SK-N-SH (cell line): ENCODE results near the gene FANCI. TPM values are rescaled to one million over a fixed set of nuclear protein-coding genes. Genes with fewer than 3 reads are reported as not detected.

Source experiments
- CTCF ChIA-PET: fragments of 300-600, 350-600 bp; formaldehyde crosslinking; extraction: SDS; loops from one replicate; lab custom pipeline; 2021; lab: Yijun Ruan, JAX
- POLR2A ChIA-PET: fragments of 350-600 bp; sonication (Branson Sonifier 250); formaldehyde crosslinking; extraction: SDS; loops from one replicate; lab custom pipeline; 2020; ENCODE audit warnings: antibody characterized with exemption, inconsistent platforms; lab: Yijun Ruan, JAX
- DNase-seq: peaks from one replicate; pipeline ENCODE4 v3.0.0; 2012
- H2AFZ ChIP-seq: fragments of 200-600 bp; sonication (generic); 2 replicates; pipeline ENCODE4 v1.8.1; 2016; ENCODE audit warnings: antibody characterized with exemption, mild to moderate bottlenecking, low read depth
- H3F3A ChIP-seq: fragments of 200-600 bp; sonication (generic); replicated peaks from 2 replicates; pipeline ENCODE3; 2016; ENCODE audit warnings: antibody characterized with exemption, mild to moderate bottlenecking; ENCODE audit not compliant: insufficient read depth
- H3K27ac ChIP-seq, 2 experiments: fragments of 200-500 bp in 1 of 2; fragments of 200-600 bp in 1 of 2; sonication (Bioruptor generic) in 1 of 2; sonication (generic), shearing (Covaris generic) in 1 of 2; 2 replicates each; pipeline versions ENCODE4 v1.5.1 to v1.6.1; 2014 to 2016; ENCODE audit warnings: low read depth in 2 of 2, inconsistent platforms in 1 of 2, low read length in 1 of 2, mild to moderate bottlenecking in 1 of 2, mixed read lengths in 1 of 2
- H3K27me3 ChIP-seq: fragments of 200-600 bp; sonication (generic), shearing (Covaris generic); 2 replicates; pipeline ENCODE4 v1.6.1; 2016; ENCODE audit warnings: mixed run types; ENCODE audit not compliant: insufficient read depth
- H3K36me3 ChIP-seq, 2 experiments: fragments of 200-500 bp in 1 of 2; fragments of 200-600 bp in 1 of 2; sonication (Bioruptor generic) in 1 of 2; sonication (generic) in 1 of 2; replicated peaks in 1 of 2; 2 replicates each; pipeline versions ENCODE3 to v1.5.1; 2014 to 2016; ENCODE audit warnings: low read length in 1 of 2, mild to moderate bottlenecking in 1 of 2; ENCODE audit not compliant: insufficient read depth in 2 of 2, control insufficient read depth in 1 of 2
- H3K4me1 ChIP-seq, 2 experiments: fragments of 200-500 bp in 1 of 2; fragments of 200-600 bp in 1 of 2; sonication (Bioruptor generic) in 1 of 2; sonication (generic), shearing (Covaris generic) in 1 of 2; 2 replicates each; pipeline versions ENCODE4 v1.5.1 to v1.6.1; 2014 to 2016; ENCODE audit warnings: low read depth in 1 of 2, low read length in 1 of 2, mixed run types in 1 of 2; ENCODE audit not compliant: insufficient read depth in 2 of 2, control insufficient read depth in 1 of 2
- H3K4me2 ChIP-seq: fragments of 200-600 bp; sonication (generic), shearing (Covaris generic); 2 replicates; pipeline ENCODE4 v1.6.1; 2017; ENCODE audit warnings: mixed run types
- H3K4me3 ChIP-seq, 2 experiments: fragments of 200-500 bp in 1 of 2; fragments of 200-600 bp in 1 of 2; sonication (Bioruptor generic) in 1 of 2; sonication (generic), shearing (Covaris generic) in 1 of 2; 2 replicates each; pipeline versions ENCODE4 v1.5.1 to v1.8.1; 2014 to 2016; ENCODE audit warnings: low read depth in 2 of 2, inconsistent platforms in 1 of 2, low read length in 1 of 2, mild to moderate bottlenecking in 1 of 2, mixed read lengths in 1 of 2, moderate library complexity in 1 of 2
- H3K79me2 ChIP-seq: fragments of 200-600 bp; sonication (generic); 2 replicates; pipeline ENCODE4 v1.8.1; 2017; ENCODE audit warnings: mild to moderate bottlenecking; ENCODE audit not compliant: insufficient read depth
- H3K9ac ChIP-seq: fragments of 200-600 bp; sonication (generic); 2 replicates; pipeline ENCODE4 v1.6.1; 2017; ENCODE audit warnings: mixed run types
- H3K9me2 ChIP-seq: fragments of 200-600 bp; sonication (generic); 2 replicates; pipeline ENCODE4 v1.6.1; 2017; ENCODE audit warnings: mixed run types
- H3K9me3 ChIP-seq: fragments of 200-600 bp; sonication (generic); 2 replicates; pipeline ENCODE4 v1.6.1; 2017; ENCODE audit warnings: mixed run types, mild to moderate bottlenecking, moderate library complexity
- H4K20me1 ChIP-seq: fragments of 200-600 bp; sonication (generic); 2 replicates; pipeline ENCODE4 v1.6.1; 2017; ENCODE audit warnings: mild to moderate bottlenecking, mixed run types; ENCODE audit not compliant: insufficient read depth
- CHD2 ChIP-seq: fragments of 150-350 bp; IDR thresholded peaks from 2 replicates; pipeline ENCODE4 v1.6.1; 2018; ENCODE audit warnings: low read length; ENCODE audit not compliant: partially characterized antibody
- CTCF ChIP-seq: fragments of 200-600 bp; sonication (generic); IDR thresholded peaks from 2 replicates; pipeline ENCODE4 v1.6.1; 2017; ENCODE audit warnings: antibody characterized with exemption, mild to moderate bottlenecking, moderate library complexity
- EP300 ChIP-seq, 2 experiments: IDR thresholded peaks; 2 replicates each; pipeline versions ENCODE4 v1.4.0 to v1.6.1; 2012; ENCODE audit warnings: borderline replicate concordance in 1 of 2, low read depth in 1 of 2, low read length in 1 of 2
- FOXM1 ChIP-seq: IDR thresholded peaks from 2 replicates; pipeline ENCODE4 v1.4.0; 2012; ENCODE audit warnings: low read depth, mild to moderate bottlenecking
- IRF3 ChIP-seq: fragments of 150-350 bp; IDR thresholded peaks from 2 replicates; pipeline ENCODE4 v1.6.1; 2016; ENCODE audit warnings: mild to moderate bottlenecking, low read depth, low read length
- JUND ChIP-seq: IDR thresholded peaks from 2 replicates; pipeline ENCODE4 v1.4.0; 2012
- NFIC ChIP-seq: IDR thresholded peaks from 2 replicates; pipeline ENCODE4 v1.4.0; 2012; ENCODE audit warnings: borderline replicate concordance
- NRF1 ChIP-seq: IDR thresholded peaks from 2 replicates; pipeline ENCODE4 v1.6.1; 2012; ENCODE audit warnings: low read depth, mild to moderate bottlenecking, low read length
- POLR2AphosphoS5 ChIP-seq: IDR thresholded peaks from 2 replicates; pipeline ENCODE4 v1.6.1; 2012; ENCODE audit warnings: low read depth, low read length
- RFX5 ChIP-seq: IDR thresholded peaks from 2 replicates; pipeline ENCODE4 v1.6.1; 2012; ENCODE audit warnings: mild to moderate bottlenecking, improper control_type of control experiment, low read length
- SIN3A ChIP-seq: IDR thresholded peaks from 2 replicates; pipeline ENCODE4 v1.6.1; 2012; ENCODE audit warnings: low read depth, mild to moderate bottlenecking, low read length, moderate library complexity, borderline replicate concordance
- SMC3 ChIP-seq: IDR thresholded peaks from 2 replicates; pipeline ENCODE4 v1.6.1; 2012; ENCODE audit warnings: low read depth, low read length, improper control_type of control experiment
- TAF1 ChIP-seq: IDR thresholded peaks from 2 replicates; pipeline ENCODE4 v1.6.1; 2012; ENCODE audit warnings: low read depth, mild to moderate bottlenecking, low read length, moderate library complexity, borderline replicate concordance
- TEAD4 ChIP-seq: IDR thresholded peaks from 2 replicates; pipeline ENCODE4 v1.4.0; 2012; ENCODE audit warnings: mild to moderate bottlenecking, borderline replicate concordance; ENCODE audit not compliant: insufficient read depth
- WGBS: methylation state at CpG from one replicate; pipeline ENCODE4 v1.1.6; 2017; ENCODE audit warnings: low lambda C conversion rate; 5-methylcytosine and 5-hydroxymethylcytosine counted together
- polyA plus RNA-seq, 3 experiments: library from polyadenylated mRNA; depleted of rRNA; stranded (reverse); fragments of >200 nt; gene quantifications; 2 replicates each; pipeline ENCODE4 v1.2.3, GENCODE V29; 2012
- TF ChIP-seq, protein P1 (sequence below): IDR thresholded peaks from 2 replicates; pipeline ENCODE4; 2012

Gene FANCI
- polyA plus RNA-seq, 1 of the 3 experiments (the other 2 are of a cell fraction), result 13.2 TPM

DNA sequence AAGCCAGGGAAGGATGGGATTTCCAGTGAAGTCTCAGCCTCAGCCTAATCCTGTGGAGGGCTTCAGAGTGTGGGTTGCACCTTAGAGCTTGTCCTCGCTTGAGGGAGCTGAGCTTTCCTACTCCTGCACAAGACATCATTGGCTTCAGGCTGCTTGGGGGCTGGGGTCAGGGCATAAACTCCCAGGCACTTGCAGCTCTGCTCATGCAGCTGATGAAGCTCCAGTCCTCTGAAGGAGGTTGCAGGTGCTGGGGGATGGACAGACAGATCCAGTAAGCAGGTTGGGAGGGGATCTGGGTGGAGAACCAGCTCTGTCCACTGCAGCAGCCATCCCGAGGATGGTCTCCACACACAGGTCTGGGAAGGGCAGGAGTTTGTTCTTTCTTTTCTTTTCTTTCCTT is 110.2 kb downstream of the FANCI start:
- no peak overlapping the region for H3K4me3 ChIP-seq

More for the DNA sequence above, 110.2 kb downstream of the FANCI start:
- WGBS, result 42% methylated on average over 2 of the region's 2 CpGs
- Histone ChIP-seq H3K36me3 (no peaks in the 10 kb centered on the region), H3K79me2 (no peaks in the 10 kb centered on the region), H3K27ac (no peak overlapping the region), H3K4me2 (no peak overlapping the region), H3K9me2 (no peaks in the 10 kb centered on the region), H2AFZ (no peak overlapping the region), H3K4me1 (peaks cover 0 to 11% of the 10 kb centered on the region in 2 experiments; a peak in 1 of 4 replicates), H4K20me1 (0 out of 2 replicates have a peak, but pooled peaks cover 7% of the 10 kb centered on the region), H3K27me3 (peaks cover 24% of the 10 kb centered on the region; the same call in 1 of the 2 replicates), H3K9ac (no peak overlapping the region), H3K9me3 (no peaks in the 10 kb centered on the region), H3F3A (no peaks in the 10 kb centered on the region)
- no peak for DNase-seq
- ChIA-PET POLR2A (no interaction called here), CTCF (interaction anchor here (0.7 to 23.0 kb wide), 6 partner anchors 22 to 124 kb away, joined by 3 to 766 read pairs (median 376); no protein-coding TSS in a partner anchor)
- TF ChIP-seq POLR2AphosphoS5 (no peak), SIN3A (no peak), FOXM1 (no peak), EP300 (IDR thresholded peaks at IDR 0.05; ENCODE audit: borderline replicate concordance in 1 of 2, low read depth in 1 of 2, low read length in 1 of 2) (no peak), IRF3 (no peak), CHD2 (no peak), SMC3 (no peak), CTCF (no peak), JUND (no peak), NFIC (no peak), TEAD4 (no peak), TAF1 (no peak), NRF1 (no peak), RFX5 (no peak)
- TF ChIP-seq, protein P1, sequence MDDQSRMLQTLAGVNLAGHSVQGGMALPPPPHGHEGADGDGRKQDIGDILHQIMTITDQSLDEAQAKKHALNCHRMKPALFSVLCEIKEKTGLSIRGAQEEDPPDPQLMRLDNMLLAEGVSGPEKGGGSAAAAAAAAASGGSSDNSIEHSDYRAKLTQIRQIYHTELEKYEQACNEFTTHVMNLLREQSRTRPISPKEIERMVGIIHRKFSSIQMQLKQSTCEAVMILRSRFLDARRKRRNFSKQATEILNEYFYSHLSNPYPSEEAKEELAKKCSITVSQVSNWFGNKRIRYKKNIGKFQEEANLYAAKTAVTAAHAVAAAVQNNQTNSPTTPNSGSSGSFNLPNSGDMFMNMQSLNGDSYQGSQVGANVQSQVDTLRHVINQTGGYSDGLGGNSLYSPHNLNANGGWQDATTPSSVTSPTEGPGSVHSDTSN, result no peak
